PFSK-1 (cell line): ENCODE measurements around the gene CYP27C1. TPM values are rescaled to one million over a fixed set of nuclear protein-coding genes. Genes with fewer than 3 reads are reported as not detected.

ENCODE experiments used
- FOXP2 ChIP-seq: optimal IDR thresholded peaks from 2 replicates; pipeline ENCODE3; 2011; ENCODE audit warnings: borderline replicate concordance, control low read depth, inconsistent platforms; ENCODE audit not compliant: insufficient read depth; ENCODE audit errors: extremely low read length, extremely low read depth
- POLR2AphosphoS5 ChIP-seq: IDR thresholded peaks from 2 replicates; pipeline ENCODE4 v1.6.1; 2012; ENCODE audit warnings: low read depth, mild to moderate bottlenecking, control low read depth, low read length, moderate library complexity
- SIN3A ChIP-seq: IDR thresholded peaks from 2 replicates; pipeline ENCODE4 v1.6.1; 2012; ENCODE audit warnings: mild to moderate bottlenecking, low read length, moderate library complexity, borderline replicate concordance; ENCODE audit not compliant: insufficient read depth
- TAF1 ChIP-seq: IDR thresholded peaks from 2 replicates; pipeline ENCODE4 v1.6.1; 2012; ENCODE audit warnings: low read length, control low read depth, borderline replicate concordance; ENCODE audit not compliant: insufficient read depth
- polyA plus RNA-seq: library from polyadenylated mRNA; unstranded; fragments of >200 nt; gene quantifications from one replicate; pipeline ENCODE4 v1.2.1, GENCODE V29; 2012; ENCODE audit warnings: low read depth, missing spikeins; ENCODE audit not compliant: insufficient read length
- TF ChIP-seq, protein P1 (sequence below), 2 experiments: IDR thresholded peaks; 2 replicates each; pipeline versions ENCODE4 v1.6.1 to v1.8.0; 2011 to 2012; ENCODE audit warnings: low read depth in 2 of 2, low read length in 2 of 2, control low read depth in 1 of 2, inconsistent platforms in 1 of 2, mild to moderate bottlenecking in 1 of 2, moderate library complexity in 1 of 2; ENCODE audit not compliant: insufficient read depth in 1 of 2

Gene CYP27C1, protein sequence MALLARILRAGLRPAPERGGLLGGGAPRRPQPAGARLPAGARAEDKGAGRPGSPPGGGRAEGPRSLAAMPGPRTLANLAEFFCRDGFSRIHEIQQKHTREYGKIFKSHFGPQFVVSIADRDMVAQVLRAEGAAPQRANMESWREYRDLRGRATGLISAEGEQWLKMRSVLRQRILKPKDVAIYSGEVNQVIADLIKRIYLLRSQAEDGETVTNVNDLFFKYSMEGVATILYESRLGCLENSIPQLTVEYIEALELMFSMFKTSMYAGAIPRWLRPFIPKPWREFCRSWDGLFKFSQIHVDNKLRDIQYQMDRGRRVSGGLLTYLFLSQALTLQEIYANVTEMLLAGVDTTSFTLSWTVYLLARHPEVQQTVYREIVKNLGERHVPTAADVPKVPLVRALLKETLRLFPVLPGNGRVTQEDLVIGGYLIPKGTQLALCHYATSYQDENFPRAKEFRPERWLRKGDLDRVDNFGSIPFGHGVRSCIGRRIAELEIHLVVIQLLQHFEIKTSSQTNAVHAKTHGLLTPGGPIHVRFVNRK
- polyA plus RNA-seq = not detected

DNA sequence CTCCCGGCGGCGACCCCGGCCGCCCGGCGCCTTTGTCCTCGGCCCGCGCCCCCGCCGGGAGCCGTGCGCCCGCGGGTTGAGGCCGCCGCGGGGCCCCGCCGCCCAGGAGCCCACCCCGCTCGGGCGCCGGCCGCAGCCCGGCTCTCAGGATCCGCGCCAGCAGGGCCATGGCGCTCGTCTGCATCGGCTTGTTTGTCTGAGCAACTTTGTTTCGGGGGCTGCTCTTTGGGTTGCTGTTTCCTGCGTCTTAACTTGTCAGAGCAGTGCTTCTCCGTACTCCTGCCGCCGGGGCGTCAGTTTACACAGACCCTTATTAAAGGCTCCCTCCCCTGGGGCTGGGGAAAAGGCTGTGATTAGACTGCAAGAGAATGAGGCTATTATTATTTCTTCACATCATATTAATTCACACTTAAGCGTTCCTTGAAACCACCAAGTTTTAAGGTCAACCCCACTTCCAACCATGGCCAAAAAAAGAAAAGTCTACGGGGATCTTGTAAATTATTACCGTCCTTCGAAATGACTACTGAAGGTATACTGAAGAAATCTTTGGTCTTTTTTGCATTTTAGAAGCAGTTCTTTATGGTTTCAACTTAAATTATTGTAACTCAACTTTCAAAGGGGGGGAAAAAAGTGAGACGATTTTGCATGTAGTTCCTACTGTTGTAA lies at the start of gene CYP27C1:
Gene CYP27C1 (minus strand): TSS at position 198 of the 666 bp plus-strand sequence. CDS start 29 bp downstream, at position 169.
- TF ChIP-seq, protein P1, sequence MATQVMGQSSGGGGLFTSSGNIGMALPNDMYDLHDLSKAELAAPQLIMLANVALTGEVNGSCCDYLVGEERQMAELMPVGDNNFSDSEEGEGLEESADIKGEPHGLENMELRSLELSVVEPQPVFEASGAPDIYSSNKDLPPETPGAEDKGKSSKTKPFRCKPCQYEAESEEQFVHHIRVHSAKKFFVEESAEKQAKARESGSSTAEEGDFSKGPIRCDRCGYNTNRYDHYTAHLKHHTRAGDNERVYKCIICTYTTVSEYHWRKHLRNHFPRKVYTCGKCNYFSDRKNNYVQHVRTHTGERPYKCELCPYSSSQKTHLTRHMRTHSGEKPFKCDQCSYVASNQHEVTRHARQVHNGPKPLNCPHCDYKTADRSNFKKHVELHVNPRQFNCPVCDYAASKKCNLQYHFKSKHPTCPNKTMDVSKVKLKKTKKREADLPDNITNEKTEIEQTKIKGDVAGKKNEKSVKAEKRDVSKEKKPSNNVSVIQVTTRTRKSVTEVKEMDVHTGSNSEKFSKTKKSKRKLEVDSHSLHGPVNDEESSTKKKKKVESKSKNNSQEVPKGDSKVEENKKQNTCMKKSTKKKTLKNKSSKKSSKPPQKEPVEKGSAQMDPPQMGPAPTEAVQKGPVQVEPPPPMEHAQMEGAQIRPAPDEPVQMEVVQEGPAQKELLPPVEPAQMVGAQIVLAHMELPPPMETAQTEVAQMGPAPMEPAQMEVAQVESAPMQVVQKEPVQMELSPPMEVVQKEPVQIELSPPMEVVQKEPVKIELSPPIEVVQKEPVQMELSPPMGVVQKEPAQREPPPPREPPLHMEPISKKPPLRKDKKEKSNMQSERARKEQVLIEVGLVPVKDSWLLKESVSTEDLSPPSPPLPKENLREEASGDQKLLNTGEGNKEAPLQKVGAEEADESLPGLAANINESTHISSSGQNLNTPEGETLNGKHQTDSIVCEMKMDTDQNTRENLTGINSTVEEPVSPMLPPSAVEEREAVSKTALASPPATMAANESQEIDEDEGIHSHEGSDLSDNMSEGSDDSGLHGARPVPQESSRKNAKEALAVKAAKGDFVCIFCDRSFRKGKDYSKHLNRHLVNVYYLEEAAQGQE (IDR thresholded peaks at IDR 0.05; ENCODE audit: insufficient read depth in 1 of 2, low read depth in 2 of 2, low read length in 2 of 2) = no peak
- TF ChIP-seq SIN3A = no peak
- TF ChIP-seq FOXP2 = no peak
- no peak for TF ChIP-seq POLR2AphosphoS5
- no peak for TF ChIP-seq TAF1

DNA sequence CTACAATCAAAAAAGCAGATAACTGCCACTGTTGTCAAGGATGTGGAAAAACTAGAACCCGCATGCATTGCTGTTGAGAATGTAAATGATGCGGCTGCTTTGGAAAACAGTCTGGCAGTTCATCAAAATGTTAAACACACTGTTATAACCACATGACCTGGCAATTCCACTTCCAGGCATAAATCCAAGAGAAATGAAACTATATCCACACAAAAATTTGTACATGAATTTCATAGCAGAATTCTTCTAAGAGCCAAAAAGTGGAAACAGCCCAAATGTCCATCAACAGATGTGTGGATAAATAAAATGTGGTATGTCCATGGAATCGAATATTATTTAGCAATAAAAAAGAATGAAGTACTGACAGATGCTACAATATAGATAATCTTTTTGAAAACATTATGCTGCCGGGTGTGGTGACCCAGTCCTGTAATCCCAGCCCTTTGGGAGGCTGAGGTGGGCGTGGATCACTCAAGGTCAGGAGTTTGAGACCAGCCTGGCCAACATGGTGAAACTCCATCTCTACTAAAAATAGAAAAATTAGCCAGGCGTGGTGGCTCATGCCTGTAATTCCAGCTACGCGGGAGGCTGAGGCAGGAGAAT lies 41.8 kb upstream of the CYP27C1 start:
- no peak for TF ChIP-seq TAF1
- TF ChIP-seq FOXP2 = no peak
- no peak for TF ChIP-seq POLR2AphosphoS5

DNA sequence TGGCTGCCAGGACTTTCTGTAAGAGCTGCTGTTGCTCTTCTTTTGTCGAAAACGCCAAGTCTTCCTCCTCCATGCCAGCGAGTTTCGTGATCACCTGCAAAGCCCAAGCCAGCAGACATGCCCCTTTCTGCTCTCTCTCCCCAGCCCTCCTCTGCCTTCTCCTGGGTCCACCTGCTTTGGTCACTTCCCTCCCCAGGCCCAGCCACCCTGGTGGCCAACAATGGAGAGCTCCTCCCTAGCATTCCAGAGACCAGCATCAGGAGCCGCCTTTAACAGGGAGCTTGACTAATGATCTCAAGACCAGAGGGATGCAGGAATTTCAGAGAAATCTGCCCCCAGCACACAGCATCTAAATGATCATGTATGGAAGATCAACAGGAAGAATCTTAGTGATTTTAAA lies 39.3 kb upstream of the CYP27C1 start:
- TF ChIP-seq TAF1 (no peak), SIN3A (no peak)

DNA sequence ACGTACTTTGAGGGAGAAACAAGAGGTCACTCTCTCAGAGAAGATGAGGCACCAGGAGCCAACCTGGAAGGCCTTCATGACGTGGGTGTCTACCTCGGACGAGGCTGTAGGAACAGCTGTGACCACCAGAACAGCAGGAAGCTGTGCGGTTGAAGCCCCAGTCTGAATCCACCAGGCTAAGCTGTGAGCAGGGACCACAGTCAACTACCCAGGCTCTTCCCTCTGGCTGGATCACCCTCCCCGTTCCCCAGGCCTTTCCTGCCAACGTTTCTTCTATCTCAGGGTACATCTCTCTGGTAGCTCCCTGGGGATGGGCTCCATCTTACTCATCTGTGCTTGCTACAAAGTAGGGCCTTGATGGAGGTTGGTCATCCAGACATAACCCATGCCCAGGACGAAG lies 36.8 kb upstream of the CYP27C1 start:
- no peak for TF ChIP-seq POLR2AphosphoS5
- no peak for TF ChIP-seq SIN3A
- TF ChIP-seq, protein P1 (IDR thresholded peaks at IDR 0.05; ENCODE audit: insufficient read depth in 1 of 2, low read depth in 2 of 2, low read length in 2 of 2) = no peak
- TF ChIP-seq TAF1 = no peak
- TF ChIP-seq FOXP2 = no peak

DNA sequence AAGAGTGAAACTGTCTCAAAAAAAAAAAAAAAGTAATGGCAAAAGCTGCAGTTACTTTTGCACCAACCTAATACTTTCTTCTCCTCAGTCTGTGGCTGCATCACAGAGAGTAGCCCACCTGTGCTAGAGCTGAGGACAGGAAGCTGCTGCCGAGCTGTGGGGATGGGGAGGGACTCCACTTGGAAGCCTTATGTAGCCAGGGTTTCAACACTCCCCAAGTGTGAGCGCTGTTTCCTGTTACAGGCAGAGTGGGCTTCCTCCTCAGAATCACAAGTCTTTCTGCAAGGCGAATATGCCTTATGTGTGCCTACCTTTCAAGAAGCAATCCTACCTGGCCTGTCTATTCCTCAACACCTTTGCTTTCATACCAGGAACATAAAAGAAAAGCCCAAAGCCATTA lies 36.3 kb upstream of the CYP27C1 start:
- TF ChIP-seq, protein P1 (IDR thresholded peaks at IDR 0.05; ENCODE audit: insufficient read depth in 1 of 2, low read depth in 2 of 2, low read length in 2 of 2) = no peak
- TF ChIP-seq SIN3A (no peak), TAF1 (no peak), POLR2AphosphoS5 (no peak), FOXP2 (no peak)
